HCT116 (cell line): ENCODE data around the gene IGSF23. TPM values are rescaled to one million over a fixed set of nuclear protein-coding genes. Genes with fewer than 3 reads are reported as not detected.

Source experiments
- ATAC-seq: fragments of 200-7000 bp; cut with Tn5 transposase; 2 replicates; pipeline ENCODE4 v1.9.1; 2020; ENCODE audit warnings: mild to moderate bottlenecking, moderate library complexity
- BruUV-seq: library from RNA; stranded (reverse); fragments of 400-500 nt; replicated peaks from 2 replicates; lab custom pipeline; 2021; lab: Mats Ljungman, UMichigan
- CTCF ChIA-PET: fragments of 300-600 bp; sonication (Branson Sonifier 250); formaldehyde crosslinking; loops from one replicate; lab custom pipeline; 2021; ENCODE audit warnings: antibody characterized with exemption; lab: Charles Lee
- POLR2A ChIA-PET: fragments of 300-600, 350-600 bp; sonication (Branson Sonifier 250); formaldehyde crosslinking; loops from one replicate; lab custom pipeline; 2021; ENCODE audit warnings: antibody characterized with exemption; lab: Charles Lee
- RAD21 ChIA-PET, 2 experiments: fragments of 300-600 bp; sonication (Branson Sonifier 250); formaldehyde crosslinking; loops; one replicate each; lab custom pipeline; 2023; ENCODE audit warnings: low total read pairs in 2 of 2; ENCODE audit not compliant: uncharacterized antibody in 2 of 2, unreplicated experiment in 2 of 2, low non-redundant PET in 1 of 2; lab: Charles Lee
- DNase-seq: peaks from one replicate; pipeline ENCODE4 v3.0.0-alpha.2; 2010; ENCODE audit warnings: low read depth, low spot score
- H2AFZ ChIP-seq: fragments of 200-600 bp; shearing (Covaris generic), sonication (generic); 2 replicates; pipeline ENCODE4 v1.6.1; 2017; ENCODE audit warnings: low read depth, mixed run types, mixed read lengths, antibody characterized with exemption, low read length; ENCODE audit not compliant: poor library complexity, severe bottlenecking
- H3K27ac ChIP-seq: 2 replicates; pipeline ENCODE4 v1.5.1; 2012; ENCODE audit warnings: low read depth, low read length
- H3K27me3 ChIP-seq: fragments of 200-600 bp; sonication (generic); 2 replicates; pipeline ENCODE4 v1.6.1; 2016; ENCODE audit warnings: mixed run types, low read length, mixed read lengths; ENCODE audit not compliant: insufficient read depth
- H3K36me3 ChIP-seq, 2 experiments: fragments of 200-500 bp in 1 of 2; fragments of 200-600 bp in 1 of 2; sonication (Bioruptor generic) in 1 of 2; sonication (generic) in 1 of 2; 2 replicates each; pipeline versions ENCODE4 v1.5.1 to v1.6.1; 2014 to 2016; ENCODE audit warnings: low read length in 2 of 2, inconsistent platforms in 1 of 2, mixed read lengths in 1 of 2, mixed run types in 1 of 2; ENCODE audit not compliant: insufficient read depth in 2 of 2, control insufficient read depth in 1 of 2
- H3K4me1 ChIP-seq, 2 experiments: fragments of 200-600 bp in 1 of 2; sonication (generic) in 1 of 2; 2 replicates each; pipeline versions ENCODE4 v1.5.1 to v1.6.1; 2012 to 2017; ENCODE audit warnings: low read length in 2 of 2, inconsistent platforms in 1 of 2, mild to moderate bottlenecking in 1 of 2, mixed read lengths in 1 of 2, mixed run types in 1 of 2, moderate library complexity in 1 of 2; ENCODE audit not compliant: insufficient read depth in 2 of 2, control insufficient read depth in 1 of 2
- H3K4me2 ChIP-seq: fragments of 200-600 bp; sonication (generic); 2 replicates; pipeline ENCODE4 v1.6.1; 2017; ENCODE audit warnings: mixed run types, low read length, mixed read lengths
- H3K4me3 ChIP-seq, 2 experiments: fragments of 200-600 bp in 1 of 2; sonication (generic) in 1 of 2; replicated peaks in 1 of 2; 2 replicates each; pipeline ENCODE4 v1.5.1; 2011 to 2016; ENCODE audit warnings: low read length in 2 of 2, control low read depth in 1 of 2, low read depth in 1 of 2, mild to moderate bottlenecking in 1 of 2, mixed read lengths in 1 of 2, mixed run types in 1 of 2
- H3K79me2 ChIP-seq: fragments of 200-600 bp; sonication (generic); 2 replicates; pipeline ENCODE4 v1.6.1; 2017; ENCODE audit warnings: mild to moderate bottlenecking, mixed run types, low read length, moderate library complexity, mixed read lengths; ENCODE audit not compliant: insufficient read depth
- H3K9ac ChIP-seq: fragments of 200-600 bp; sonication (generic); 2 replicates; pipeline ENCODE4 v1.6.1; 2016; ENCODE audit warnings: low read length, mixed read lengths
- H3K9me2 ChIP-seq: fragments of 200-600 bp; sonication (generic), shearing (Covaris generic); 2 replicates; pipeline ENCODE4 v1.6.1; 2017; ENCODE audit warnings: mixed run types, mild to moderate bottlenecking, moderate library complexity; ENCODE audit not compliant: insufficient read depth
- H3K9me3 ChIP-seq, 2 experiments: fragments of 200-500 bp in 1 of 2; fragments of 200-600 bp in 1 of 2; sonication (Bioruptor generic) in 1 of 2; sonication (generic) in 1 of 2; 2 replicates each; pipeline ENCODE4 v1.6.1; 2014 to 2017; ENCODE audit warnings: low read length in 2 of 2, mixed read lengths in 2 of 2, inconsistent platforms in 1 of 2, low read depth in 1 of 2, mild to moderate bottlenecking in 1 of 2, mixed run types in 1 of 2, moderate library complexity in 1 of 2; ENCODE audit not compliant: control insufficient read depth in 1 of 2, insufficient read depth in 1 of 2
- H4K20me1 ChIP-seq: fragments of 200-600 bp; sonication (generic), shearing (Covaris generic); 2 replicates; pipeline ENCODE4 v1.6.1; 2017; ENCODE audit warnings: mixed run types, mild to moderate bottlenecking, moderate library complexity; ENCODE audit not compliant: insufficient read depth
- CBX3 ChIP-seq: IDR thresholded peaks from 2 replicates; pipeline ENCODE4 v1.6.1; 2012; ENCODE audit warnings: low read depth
- CEBPB ChIP-seq: IDR thresholded peaks from 2 replicates; pipeline ENCODE4 v1.6.1; 2012; ENCODE audit warnings: low read depth
- EGR1 ChIP-seq: IDR thresholded peaks from 2 replicates; pipeline ENCODE4 v1.6.1; 2012; ENCODE audit warnings: low read depth
- ELF1 ChIP-seq: IDR thresholded peaks from 2 replicates; pipeline ENCODE4 v1.6.1; 2012; ENCODE audit warnings: low read depth, borderline replicate concordance
- EZH2 ChIP-seq: fragments of 200-600 bp; sonication (generic); IDR thresholded peaks from 2 replicates; pipeline ENCODE4 v1.6.1; 2017; ENCODE audit warnings: antibody characterized with exemption, mixed run types
- JUND ChIP-seq: IDR thresholded peaks from 2 replicates; pipeline ENCODE4 v1.6.1; 2012
- POLR2A ChIP-seq: IDR thresholded peaks from 2 replicates; pipeline ENCODE4 v1.7.0; 2011; ENCODE audit warnings: borderline replicate concordance; ENCODE audit not compliant: insufficient read depth, insufficient read length; ENCODE audit errors: extremely low read depth
- POLR2AphosphoS5 ChIP-seq: IDR thresholded peaks from 2 replicates; pipeline ENCODE4 v1.6.1; 2011; ENCODE audit warnings: mild to moderate bottlenecking, low read depth, low read length, moderate library complexity
- RAD21 ChIP-seq: IDR thresholded peaks from 2 replicates; pipeline ENCODE4 v1.6.1; 2012; ENCODE audit warnings: low read depth, mild to moderate bottlenecking
- SIN3A ChIP-seq: IDR thresholded peaks from 2 replicates; pipeline ENCODE4 v1.6.1; 2012; ENCODE audit warnings: low read depth
- SP1 ChIP-seq: IDR thresholded peaks from 2 replicates; pipeline ENCODE4 v1.6.1; 2012; ENCODE audit warnings: low read depth
- SRF ChIP-seq: IDR thresholded peaks from 2 replicates; pipeline ENCODE4 v1.6.1; 2012; ENCODE audit warnings: low read depth
- YY1 ChIP-seq: IDR thresholded peaks from 2 replicates; pipeline ENCODE4 v1.6.1; 2011; ENCODE audit warnings: low read length, low read depth, moderate library complexity, mild to moderate bottlenecking; ENCODE audit not compliant: insufficient replicate concordance; ENCODE audit errors: extremely low read depth
- ZFX ChIP-seq: fragments of 450-650 bp; IDR thresholded peaks from 2 replicates; pipeline ENCODE4 v1.6.1; 2017
- ZNF274 ChIP-seq: fragments of 200-500 bp; sonication (Bioruptor generic); IDR thresholded peaks from 2 replicates; pipeline ENCODE4 v1.6.1; 2014; ENCODE audit warnings: mild to moderate bottlenecking, low read depth, low read length, inconsistent platforms
- intact Hi-C: fragments of 100-400 bp; cut with micrococcal nuclease; formaldehyde crosslinking; loops from 2 replicates; pipeline ENCODE4 v1.10.0; 2022
- total RNA-seq: library from RNA; stranded (reverse); gene quantifications from one replicate; pipeline ENCODE4 v1.2.1, GENCODE V29; 2021; ENCODE audit not compliant: unreplicated experiment
- TF ChIP-seq, protein P1 (sequence below): IDR thresholded peaks from 2 replicates; pipeline ENCODE4 v1.6.1; 2012; ENCODE audit warnings: low read depth
- TF ChIP-seq, protein P2 (sequence below): IDR thresholded peaks from 2 replicates; pipeline ENCODE4 v1.6.1; 2011; ENCODE audit warnings: mild to moderate bottlenecking, low read length, moderate library complexity; ENCODE audit not compliant: insufficient replicate concordance; ENCODE audit errors: extremely low read depth
- TF ChIP-seq, protein P3 (sequence below), 3 experiments: fragments of 200-600 bp in 1 of 3; sonication (generic) in 1 of 3; IDR thresholded peaks in 2 of 3; conservative IDR thresholded peaks in 1 of 3; 2 replicates each; pipeline ENCODE4 v1.5.1; 2012 to 2017; ENCODE audit warnings: low read depth in 2 of 3, low read length in 2 of 3, antibody characterized with exemption in 1 of 3, borderline replicate concordance in 1 of 3, control low read depth in 1 of 3, mild to moderate bottlenecking in 1 of 3, mixed read lengths in 1 of 3, mixed run types in 1 of 3, moderate library complexity in 1 of 3; ENCODE audit not compliant: insufficient read depth in 1 of 3
- TF ChIP-seq, protein P4 (sequence below): IDR thresholded peaks from 2 replicates; pipeline ENCODE4 v1.6.1; 2012
- TF ChIP-seq, protein P5 (sequence below): IDR thresholded peaks from 2 replicates; pipeline ENCODE4 v1.6.1; 2012

Gene IGSF23
- total RNA-seq, 1 experiment from 2014 or later, result not detected

DNA sequence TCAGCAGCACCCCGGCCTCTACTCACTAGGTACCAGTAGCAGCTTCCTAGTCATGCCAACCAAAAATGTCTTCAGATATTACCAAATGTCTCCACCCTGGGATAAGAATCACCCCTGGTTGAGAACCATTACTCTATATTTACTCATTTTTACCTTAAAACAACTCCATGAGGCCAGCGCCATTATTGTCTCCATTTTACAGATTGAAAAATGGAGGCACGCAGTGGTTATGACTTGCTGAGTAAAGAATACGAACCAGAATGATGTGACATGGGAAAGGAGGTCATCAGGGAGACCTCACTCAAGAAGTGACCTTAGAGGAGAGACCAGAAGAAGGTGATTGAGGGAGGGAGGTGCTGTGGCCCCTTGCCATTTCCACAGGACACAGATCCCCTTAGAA lies 60.1 kb downstream of the IGSF23 start:
- POLR2A ChIA-PET, result no interaction called here
- ATAC-seq, result no peak

More for the DNA sequence above, 60.1 kb downstream of the IGSF23 start:
- DNase-seq, result no peak
- no peak for TF ChIP-seq CEBPB
- TF ChIP-seq, protein P1, sequence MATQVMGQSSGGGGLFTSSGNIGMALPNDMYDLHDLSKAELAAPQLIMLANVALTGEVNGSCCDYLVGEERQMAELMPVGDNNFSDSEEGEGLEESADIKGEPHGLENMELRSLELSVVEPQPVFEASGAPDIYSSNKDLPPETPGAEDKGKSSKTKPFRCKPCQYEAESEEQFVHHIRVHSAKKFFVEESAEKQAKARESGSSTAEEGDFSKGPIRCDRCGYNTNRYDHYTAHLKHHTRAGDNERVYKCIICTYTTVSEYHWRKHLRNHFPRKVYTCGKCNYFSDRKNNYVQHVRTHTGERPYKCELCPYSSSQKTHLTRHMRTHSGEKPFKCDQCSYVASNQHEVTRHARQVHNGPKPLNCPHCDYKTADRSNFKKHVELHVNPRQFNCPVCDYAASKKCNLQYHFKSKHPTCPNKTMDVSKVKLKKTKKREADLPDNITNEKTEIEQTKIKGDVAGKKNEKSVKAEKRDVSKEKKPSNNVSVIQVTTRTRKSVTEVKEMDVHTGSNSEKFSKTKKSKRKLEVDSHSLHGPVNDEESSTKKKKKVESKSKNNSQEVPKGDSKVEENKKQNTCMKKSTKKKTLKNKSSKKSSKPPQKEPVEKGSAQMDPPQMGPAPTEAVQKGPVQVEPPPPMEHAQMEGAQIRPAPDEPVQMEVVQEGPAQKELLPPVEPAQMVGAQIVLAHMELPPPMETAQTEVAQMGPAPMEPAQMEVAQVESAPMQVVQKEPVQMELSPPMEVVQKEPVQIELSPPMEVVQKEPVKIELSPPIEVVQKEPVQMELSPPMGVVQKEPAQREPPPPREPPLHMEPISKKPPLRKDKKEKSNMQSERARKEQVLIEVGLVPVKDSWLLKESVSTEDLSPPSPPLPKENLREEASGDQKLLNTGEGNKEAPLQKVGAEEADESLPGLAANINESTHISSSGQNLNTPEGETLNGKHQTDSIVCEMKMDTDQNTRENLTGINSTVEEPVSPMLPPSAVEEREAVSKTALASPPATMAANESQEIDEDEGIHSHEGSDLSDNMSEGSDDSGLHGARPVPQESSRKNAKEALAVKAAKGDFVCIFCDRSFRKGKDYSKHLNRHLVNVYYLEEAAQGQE, result no peak
- TF ChIP-seq CBX3, result no peak
- TF ChIP-seq EZH2, result no peak
- no peak for TF ChIP-seq POLR2A
- TF ChIP-seq, protein P2, sequence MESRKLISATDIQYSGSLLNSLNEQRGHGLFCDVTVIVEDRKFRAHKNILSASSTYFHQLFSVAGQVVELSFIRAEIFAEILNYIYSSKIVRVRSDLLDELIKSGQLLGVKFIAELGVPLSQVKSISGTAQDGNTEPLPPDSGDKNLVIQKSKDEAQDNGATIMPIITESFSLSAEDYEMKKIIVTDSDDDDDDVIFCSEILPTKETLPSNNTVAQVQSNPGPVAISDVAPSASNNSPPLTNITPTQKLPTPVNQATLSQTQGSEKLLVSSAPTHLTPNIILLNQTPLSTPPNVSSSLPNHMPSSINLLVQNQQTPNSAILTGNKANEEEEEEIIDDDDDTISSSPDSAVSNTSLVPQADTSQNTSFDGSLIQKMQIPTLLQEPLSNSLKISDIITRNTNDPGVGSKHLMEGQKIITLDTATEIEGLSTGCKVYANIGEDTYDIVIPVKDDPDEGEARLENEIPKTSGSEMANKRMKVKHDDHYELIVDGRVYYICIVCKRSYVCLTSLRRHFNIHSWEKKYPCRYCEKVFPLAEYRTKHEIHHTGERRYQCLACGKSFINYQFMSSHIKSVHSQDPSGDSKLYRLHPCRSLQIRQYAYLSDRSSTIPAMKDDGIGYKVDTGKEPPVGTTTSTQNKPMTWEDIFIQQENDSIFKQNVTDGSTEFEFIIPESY, result no peak
- TF ChIP-seq ZNF274, result no peak
- no peak for TF ChIP-seq SP1
- TF ChIP-seq SIN3A, result no peak
- TF ChIP-seq EGR1, result no peak
- no peak for TF ChIP-seq RAD21
- no peak for TF ChIP-seq JUND
- no peak for TF ChIP-seq ELF1
- TF ChIP-seq, protein P3, sequence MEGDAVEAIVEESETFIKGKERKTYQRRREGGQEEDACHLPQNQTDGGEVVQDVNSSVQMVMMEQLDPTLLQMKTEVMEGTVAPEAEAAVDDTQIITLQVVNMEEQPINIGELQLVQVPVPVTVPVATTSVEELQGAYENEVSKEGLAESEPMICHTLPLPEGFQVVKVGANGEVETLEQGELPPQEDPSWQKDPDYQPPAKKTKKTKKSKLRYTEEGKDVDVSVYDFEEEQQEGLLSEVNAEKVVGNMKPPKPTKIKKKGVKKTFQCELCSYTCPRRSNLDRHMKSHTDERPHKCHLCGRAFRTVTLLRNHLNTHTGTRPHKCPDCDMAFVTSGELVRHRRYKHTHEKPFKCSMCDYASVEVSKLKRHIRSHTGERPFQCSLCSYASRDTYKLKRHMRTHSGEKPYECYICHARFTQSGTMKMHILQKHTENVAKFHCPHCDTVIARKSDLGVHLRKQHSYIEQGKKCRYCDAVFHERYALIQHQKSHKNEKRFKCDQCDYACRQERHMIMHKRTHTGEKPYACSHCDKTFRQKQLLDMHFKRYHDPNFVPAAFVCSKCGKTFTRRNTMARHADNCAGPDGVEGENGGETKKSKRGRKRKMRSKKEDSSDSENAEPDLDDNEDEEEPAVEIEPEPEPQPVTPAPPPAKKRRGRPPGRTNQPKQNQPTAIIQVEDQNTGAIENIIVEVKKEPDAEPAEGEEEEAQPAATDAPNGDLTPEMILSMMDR (IDR thresholded peaks at IDR 0.05 in 2 of 3, conservative IDR thresholded peaks at IDR 0.05 in 1 of 3; ENCODE audit: borderline replicate concordance in 1 of 3, insufficient read depth in 1 of 3, low read depth in 2 of 3, low read length in 2 of 3), result no peak
- TF ChIP-seq ZFX, result no peak
- TF ChIP-seq YY1, result no peak
- TF ChIP-seq POLR2AphosphoS5, result no peak
- TF ChIP-seq, protein P4, sequence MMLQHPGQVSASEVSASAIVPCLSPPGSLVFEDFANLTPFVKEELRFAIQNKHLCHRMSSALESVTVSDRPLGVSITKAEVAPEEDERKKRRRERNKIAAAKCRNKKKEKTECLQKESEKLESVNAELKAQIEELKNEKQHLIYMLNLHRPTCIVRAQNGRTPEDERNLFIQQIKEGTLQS, result no peak
- TF ChIP-seq, protein P5, sequence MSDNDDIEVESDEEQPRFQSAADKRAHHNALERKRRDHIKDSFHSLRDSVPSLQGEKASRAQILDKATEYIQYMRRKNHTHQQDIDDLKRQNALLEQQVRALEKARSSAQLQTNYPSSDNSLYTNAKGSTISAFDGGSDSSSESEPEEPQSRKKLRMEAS, result no peak
- no peak for TF ChIP-seq SRF
- BruUV-seq, result no TSS peak
- no peak overlapping the region for H3K4me3 ChIP-seq
- no peak overlapping the region for H3K27ac ChIP-seq
- H3K9ac ChIP-seq, result no peak overlapping the region
- H3K79me2 ChIP-seq, result no peaks in the 10 kb centered on the region
- H3K4me2 ChIP-seq, result no peak overlapping the region
- no peak overlapping the region for H2AFZ ChIP-seq
- CTCF ChIA-PET, result no interaction called here
- intact Hi-C loops, result no loop called here
- H3K27me3 ChIP-seq, result no peaks in the 10 kb centered on the region
- H3K9me2 ChIP-seq, result no peaks in the 10 kb centered on the region
- RAD21 ChIA-PET, result no interaction called here
- no peaks in the 10 kb centered on the region for H3K9me3 ChIP-seq
- H3K4me1 ChIP-seq, result peaks cover 13 to 37% of the 10 kb centered on the region in 2 experiments
- H3K36me3 ChIP-seq, result no peaks in the 10 kb centered on the region
- H4K20me1 ChIP-seq, result no peaks in the 10 kb centered on the region
